ES-I3 (cell line): ENCODE data around the gene CLEC1A.
"Not testable (repeated sequence)": the region's sequence is repeated elsewhere in the genome, so short reads cannot be mapped to it uniquely, and the experiment has no call there.

Experiments used
- H3K36me3 ChIP-seq: 2 replicates; pipeline ENCODE4 v1.6.1; 2013; ENCODE audit warnings: mild to moderate bottlenecking, low read length, control low read depth, moderate library complexity; ENCODE audit not compliant: insufficient read depth
- H3K4me1 ChIP-seq: 2 replicates; pipeline ENCODE4 v1.6.1; 2013; ENCODE audit warnings: mild to moderate bottlenecking, control low read depth, low read length; ENCODE audit not compliant: insufficient read depth
- H3K9ac ChIP-seq: 2 replicates; pipeline ENCODE4 v1.6.1; 2013; ENCODE audit warnings: low read depth, mild to moderate bottlenecking, low read length, moderate library complexity
- H3K9me3 ChIP-seq: 2 replicates; pipeline ENCODE4 v1.6.1; 2013; ENCODE audit warnings: mild to moderate bottlenecking, low read length, moderate library complexity; ENCODE audit not compliant: control insufficient read depth, insufficient read depth

CLEC1A gene

GRCh38 chr12:10048526-10048925 is 50.3 kb downstream of the CLEC1A start:
- no peak overlapping the region for H3K9ac ChIP-seq
- H3K9me3 ChIP-seq, result no peaks in the 10 kb centered on the region
- H3K4me1 ChIP-seq, result no peaks in the 10 kb centered on the region
- no peaks in the 10 kb centered on the region for H3K36me3 ChIP-seq

GRCh38 chr12:10042167-10042566 is 56.6 kb downstream of the CLEC1A start:
- H3K9me3 ChIP-seq, result no peaks in the 10 kb centered on the region
- no peaks in the 10 kb centered on the region for H3K4me1 ChIP-seq
- no peak overlapping the region for H3K9ac ChIP-seq
- H3K36me3 ChIP-seq, result no peaks in the 10 kb centered on the region

GRCh38 chr12:10033783-10034545 is 64.8 kb downstream of the CLEC1A start:
- H3K9ac ChIP-seq, result no peak overlapping the region
- no peaks in the 10 kb centered on the region for H3K4me1 ChIP-seq
- H3K36me3 ChIP-seq, result no peaks in the 10 kb centered on the region
- H3K9me3 ChIP-seq, result peaks cover 6% of the 10 kb centered on the region; the same call in 1 of the 2 replicates

GRCh38 chr12:10031771-10032175 is 67.0 kb downstream of the CLEC1A start:
- Histone ChIP-seq H3K4me1 (no peaks in the 10 kb centered on the region), H3K9ac (no peak overlapping the region), H3K9me3 (peaks cover 6% of the 10 kb centered on the region; the same call in 1 of the 2 replicates), H3K36me3 (no peaks in the 10 kb centered on the region)

GRCh38 chr12:10031321-10031720 is 67.5 kb downstream of the CLEC1A start:
- Histone ChIP-seq H3K9ac (no peak overlapping the region), H3K4me1 (no peaks in the 10 kb centered on the region), H3K36me3 (no peaks in the 10 kb centered on the region), H3K9me3 (peaks cover 6% of the 10 kb centered on the region; the same call in 1 of the 2 replicates)

GRCh38 chr12:10030446-10030845 is 68.3 kb downstream of the CLEC1A start, which contains the start of gene CLEC9A:
Gene CLEC9A, plus strand, starts transcription at chr12:10030682. Its CDS starts 22,006 bp downstream, at chr12:10052688.
- no peaks in the 10 kb centered on the region for H3K36me3 ChIP-seq
- no peak within 1 kb of the TSS for H3K9ac ChIP-seq
- H3K4me1 ChIP-seq, result no peaks in the 10 kb centered on the region
- H3K9me3 ChIP-seq, result peaks cover 6% of the 10 kb centered on the region; the same call in 1 of the 2 replicates

GRCh38 chr12:10027721-10028120 is 71.1 kb downstream of the CLEC1A start:
- Histone ChIP-seq H3K9me3 (peaks cover 6% of the 10 kb centered on the region; the same call in 1 of the 2 replicates), H3K36me3 (no peaks in the 10 kb centered on the region), H3K4me1 (no peaks in the 10 kb centered on the region), H3K9ac (no peak overlapping the region)

GRCh38 chr12:10027311-10027710 is 71.5 kb downstream of the CLEC1A start:
- no peaks in the 10 kb centered on the region for H3K36me3 ChIP-seq
- H3K9me3 ChIP-seq, result peaks cover 6% of the 10 kb centered on the region; the same call in 1 of the 2 replicates
- H3K4me1 ChIP-seq, result no peaks in the 10 kb centered on the region
- H3K9ac ChIP-seq, result no peak overlapping the region

- H3K9me3 ChIP-seq, H3K9ac ChIP-seq, H3K36me3 ChIP-seq, H3K4me1 ChIP-seq: not testable (repeated sequence)
Measured at GRCh38 chr12:10026666-10027065, 72.1 kb downstream of the CLEC1A start.

- Histone ChIP-seq H3K36me3 (no peaks in the 10 kb centered on the region), H3K9me3 (peaks cover 2% of the 10 kb centered on the region; the same call in 1 of the 2 replicates), H3K9ac (no peak overlapping the region), H3K4me1 (no peaks in the 10 kb centered on the region)
Measured at GRCh38 chr12:10025236-10025635, 73.5 kb downstream of the CLEC1A start.

- Histone ChIP-seq H3K9me3 (no peaks in the 10 kb centered on the region), H3K4me1 (peaks cover 8% of the 10 kb centered on the region; the same call in 1 of the 2 replicates), H3K9ac (no peak overlapping the region), H3K36me3 (no peaks in the 10 kb centered on the region)
Measured at GRCh38 chr12:10021342-10021741, 77.4 kb downstream of the CLEC1A start.
